ENCODE results near the gene TAGLN. TPM values are rescaled to one million over a fixed set of nuclear protein-coding genes. Genes with fewer than 3 reads are reported as not detected.

Gene TAGLN
- total and polyA plus RNA-seq, 9 of the 15 experiments (the other 6 are each of a cell fraction or from before 2014, with no cell fraction given), result 0.21 to 4.9 (median 1.1) TPM

DNA sequence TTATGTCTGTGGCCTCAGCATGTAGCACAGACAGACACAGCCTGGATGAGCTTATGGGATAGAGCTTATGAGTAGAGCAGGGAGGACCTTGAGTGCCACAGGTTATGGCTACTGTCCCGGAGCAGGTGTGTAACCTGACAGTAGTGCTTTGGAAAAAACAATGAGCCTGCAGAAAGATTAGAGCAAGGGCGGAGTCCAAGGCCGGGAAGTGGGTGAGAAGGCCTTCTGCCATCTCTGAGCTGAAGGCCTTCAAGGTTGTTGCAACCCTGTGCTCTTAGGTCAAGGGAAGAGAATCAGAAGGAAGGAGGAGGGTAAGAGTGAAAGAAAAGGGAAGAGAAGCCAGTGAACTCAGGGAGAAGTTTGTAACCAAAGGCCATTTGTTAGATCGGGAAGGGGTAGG is 3.9 kb upstream of the TAGLN start:
- no peak for DNase-seq (ENCODE audit: extremely low read depth in 1 of 4, low spot score in 3 of 4)
- peak overlapping the region in 1 of 2 experiments; percentile 78; a peak in 2 of 4 replicates for H3K9ac ChIP-seq (ENCODE audit: insufficient read depth in 1 of 2, low read depth in 2 of 2, low read length in 2 of 2)
- no peaks in the 10 kb centered on the region for H3K27me3 ChIP-seq (ENCODE audit: control insufficient read depth in 2 of 2, insufficient read depth in 2 of 2, low read length in 2 of 2)
- H3K4me3 ChIP-seq, result no peak overlapping the region
- no peaks in the 10 kb centered on the region for H3K9me1 ChIP-seq (ENCODE audit: control insufficient read depth, insufficient read depth, low read length)
- no peaks in the 10 kb centered on the region; the same call in none of the 2 replicates for H4K20me1 ChIP-seq (replicated peaks; ENCODE audit: control insufficient read depth, insufficient read depth, low read length)
- BruUV-seq (replicated peaks), result no TSS peak
- no peak for FAIRE-seq
- H3K9me3 ChIP-seq (replicated peaks; ENCODE audit: control insufficient read depth, insufficient read depth, low read depth, low read length), result no peaks in the 10 kb centered on the region
- WGBS (ENCODE audit: insufficient coverage, low coverage, missing lambda C conversion rate), result 55% methylated on average over 4 of the region's 4 CpGs
- H3K4me1 ChIP-seq (replicated peaks in 1 of 2; ENCODE audit: control insufficient read depth in 2 of 2, insufficient read depth in 2 of 2, low read length in 2 of 2), result peaks cover 0 to 26% of the 10 kb centered on the region in 2 experiments; a peak in 3 of 5 replicates
- TF ChIP-seq ZNF277 (CRISPR knock-in tag; IDR thresholded peaks at IDR 0.05; ENCODE audit: borderline replicate concordance) (no peak), ZZZ3 (IDR thresholded peaks at IDR 0.05) (no peak), ZNF75A (CRISPR knock-in tag; IDR thresholded peaks at IDR 0.05) (no peak), POU5F1 (IDR thresholded peaks at IDR 0.05; ENCODE audit: borderline replicate concordance, low read depth, low read length, partially characterized antibody) (no peak), ZEB2 (IDR thresholded peaks at IDR 0.05) (no peak), SP1 (CRISPR knock-in tag; IDR thresholded peaks at IDR 0.05) (no peak), RBM15 (IDR thresholded peaks at IDR 0.05; ENCODE audit: insufficient read depth, low read length) (no peak), ZNF239 (CRISPR knock-in tag; IDR thresholded peaks at IDR 0.05) (no peak), TEAD1 (CRISPR knock-in tag; IDR thresholded peaks at IDR 0.05) (no peak)
- TF ChIP-seq, protein P1, sequence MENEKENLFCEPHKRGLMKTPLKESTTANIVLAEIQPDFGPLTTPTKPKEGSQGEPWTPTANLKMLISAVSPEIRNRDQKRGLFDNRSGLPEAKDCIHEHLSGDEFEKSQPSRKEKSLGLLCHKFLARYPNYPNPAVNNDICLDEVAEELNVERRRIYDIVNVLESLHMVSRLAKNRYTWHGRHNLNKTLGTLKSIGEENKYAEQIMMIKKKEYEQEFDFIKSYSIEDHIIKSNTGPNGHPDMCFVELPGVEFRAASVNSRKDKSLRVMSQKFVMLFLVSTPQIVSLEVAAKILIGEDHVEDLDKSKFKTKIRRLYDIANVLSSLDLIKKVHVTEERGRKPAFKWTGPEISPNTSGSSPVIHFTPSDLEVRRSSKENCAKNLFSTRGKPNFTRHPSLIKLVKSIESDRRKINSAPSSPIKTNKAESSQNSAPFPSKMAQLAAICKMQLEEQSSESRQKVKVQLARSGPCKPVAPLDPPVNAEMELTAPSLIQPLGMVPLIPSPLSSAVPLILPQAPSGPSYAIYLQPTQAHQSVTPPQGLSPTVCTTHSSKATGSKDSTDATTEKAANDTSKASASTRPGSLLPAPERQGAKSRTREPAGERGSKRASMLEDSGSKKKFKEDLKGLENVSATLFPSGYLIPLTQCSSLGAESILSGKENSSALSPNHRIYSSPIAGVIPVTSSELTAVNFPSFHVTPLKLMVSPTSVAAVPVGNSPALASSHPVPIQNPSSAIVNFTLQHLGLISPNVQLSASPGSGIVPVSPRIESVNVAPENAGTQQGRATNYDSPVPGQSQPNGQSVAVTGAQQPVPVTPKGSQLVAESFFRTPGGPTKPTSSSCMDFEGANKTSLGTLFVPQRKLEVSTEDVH (IDR thresholded peaks at IDR 0.05; ENCODE audit: low read depth, partially characterized antibody), result no peak
- ChIA-PET CTCF (ENCODE audit: low intra/inter-chr PET ratio) (no interaction called here), POLR2A (interaction anchor here (1.1 to 1.2 kb wide), 2 partner anchors 28 to 29 kb away, joined by 3 read pairs; no protein-coding TSS in a partner anchor)
- H2AFZ ChIP-seq (ENCODE audit: low read depth, low read length), result no peak overlapping the region
- no peaks in the 10 kb centered on the region for H3K79me2 ChIP-seq (ENCODE audit: control insufficient read depth, insufficient read depth, low read length)
- H3K27ac ChIP-seq (ENCODE audit: extremely low read depth, low read depth, low read length), result no peak overlapping the region
- in situ Hi-C loops (cut with MboI) (no loop called here), intact Hi-C loops (cut with micrococcal nuclease) (no loop called here)
- no peak overlapping the region for H3K4me2 ChIP-seq (ENCODE audit: insufficient read depth, low read length)
- peaks cover 25% of the 10 kb centered on the region; the same call in 2 of the 3 replicates for H3K36me3 ChIP-seq (ENCODE audit: control insufficient read depth, insufficient read depth, low read length)
- ATAC-seq, result no peak

All from K562 (cell line).